NCI-H1694 (cell line): ENCODE results near the gene REG1B.
"Not testable (repeated sequence)": the region's sequence is repeated elsewhere in the genome, so short reads cannot be mapped to it uniquely, and the experiment has no call there.

Source experiments
- DNase-seq: peaks from one replicate; lab custom pipeline; 2025; lab: John Stamatoyannopoulos, UW

REG1B gene

DNA sequence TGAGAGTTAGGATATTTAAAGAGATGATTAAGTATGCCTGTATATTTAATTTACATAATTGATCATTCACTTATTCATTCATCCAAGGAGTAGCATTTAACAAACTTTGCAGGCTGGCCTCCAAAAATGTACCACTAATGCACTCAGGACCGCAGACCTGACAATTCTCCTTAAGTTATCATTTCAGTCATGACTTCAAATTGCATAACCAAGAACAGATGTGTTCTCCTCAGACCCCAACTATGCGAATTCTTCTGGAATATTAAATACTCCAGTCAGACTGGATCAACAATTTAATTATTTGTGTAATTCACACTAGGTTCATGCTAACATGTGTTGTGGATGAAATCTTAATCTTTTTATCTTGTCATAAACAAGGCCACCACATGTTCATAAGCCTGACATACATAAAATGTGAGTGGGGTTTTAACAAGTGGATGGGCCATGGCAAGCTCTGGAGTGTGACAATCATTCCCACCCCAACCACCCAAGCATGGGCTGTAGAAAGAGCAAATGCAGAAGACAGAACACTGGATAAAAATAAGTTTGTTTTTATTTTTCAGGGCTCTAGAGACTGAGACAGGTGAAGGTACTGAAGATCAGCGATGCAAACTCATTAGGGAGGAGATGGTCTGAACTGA is 3.2 kb downstream of the REG1B start:
- DNase-seq: no peak

DNA sequence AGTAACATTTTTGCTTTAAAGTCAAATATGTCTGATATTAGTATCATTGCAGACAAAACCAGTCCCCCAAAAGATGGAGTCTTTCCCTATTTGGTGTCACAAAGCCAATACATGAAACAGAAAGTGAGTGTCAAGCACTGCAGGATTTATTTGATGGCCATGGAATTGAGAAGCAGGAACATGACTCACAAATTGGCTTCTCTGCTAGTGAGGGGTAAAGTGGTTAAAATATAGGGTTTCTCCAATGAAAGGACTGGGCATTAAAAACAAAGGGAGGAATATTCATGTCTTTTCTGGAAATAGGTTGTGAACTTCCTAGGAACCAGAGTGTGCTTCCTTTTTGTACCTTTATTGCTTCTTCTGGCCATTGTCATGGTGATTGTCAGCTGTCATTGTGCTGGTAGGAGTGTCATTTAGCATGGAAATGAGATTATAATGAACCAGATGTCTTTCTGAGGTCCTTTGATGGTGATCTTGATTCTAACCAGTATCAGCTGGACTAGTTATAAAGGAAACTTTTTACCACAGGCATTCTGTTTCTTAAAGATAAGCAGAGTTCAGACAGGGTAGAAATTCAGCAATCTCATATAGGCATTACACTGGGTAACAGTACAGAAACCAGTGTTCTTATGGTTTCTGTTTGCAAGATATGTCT is 4.1 kb downstream of the REG1B start:
- DNase-seq: no peak

DNA sequence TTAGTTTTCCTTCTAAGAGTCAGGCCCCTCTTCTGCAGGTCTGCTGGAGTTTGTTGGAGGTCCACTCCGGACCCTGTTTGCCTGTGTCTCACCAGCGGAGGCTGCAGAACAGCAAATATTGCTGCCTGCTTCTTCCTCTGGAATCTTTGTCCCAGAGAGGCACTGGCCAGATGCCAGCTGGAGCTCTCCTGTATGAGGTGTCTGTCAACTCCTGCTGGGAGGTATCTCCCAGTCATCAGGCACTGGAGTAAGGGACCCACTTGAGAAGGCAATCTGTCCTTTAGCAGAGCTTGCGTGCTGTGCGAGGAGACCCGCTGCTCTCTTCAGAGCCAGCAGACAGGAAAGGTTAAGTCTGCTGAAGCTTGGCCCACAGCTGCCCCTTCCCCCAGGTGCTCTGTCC is 4.8 kb downstream of the REG1B start:
- no peak for DNase-seq

DNA sequence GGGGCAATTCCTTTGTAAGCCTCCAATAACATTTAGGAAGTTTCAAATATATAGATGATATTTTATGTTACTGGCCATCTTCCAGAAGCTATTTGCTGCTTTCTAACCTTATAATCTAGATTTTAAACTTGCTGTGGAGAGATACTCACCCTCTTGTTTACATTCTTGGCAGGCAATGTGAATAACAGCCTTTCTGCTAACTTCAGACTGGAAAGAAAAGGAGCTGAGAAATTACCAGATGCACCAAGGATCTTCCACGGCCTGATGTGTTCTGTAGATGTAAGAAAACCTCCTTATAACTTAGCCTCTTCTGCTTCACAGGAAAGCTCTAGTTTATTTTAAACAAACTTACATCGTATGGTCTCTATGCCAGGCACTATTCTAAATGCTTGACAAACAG is 16.7 kb downstream of the REG1B start:
- no peak for DNase-seq

DNA sequence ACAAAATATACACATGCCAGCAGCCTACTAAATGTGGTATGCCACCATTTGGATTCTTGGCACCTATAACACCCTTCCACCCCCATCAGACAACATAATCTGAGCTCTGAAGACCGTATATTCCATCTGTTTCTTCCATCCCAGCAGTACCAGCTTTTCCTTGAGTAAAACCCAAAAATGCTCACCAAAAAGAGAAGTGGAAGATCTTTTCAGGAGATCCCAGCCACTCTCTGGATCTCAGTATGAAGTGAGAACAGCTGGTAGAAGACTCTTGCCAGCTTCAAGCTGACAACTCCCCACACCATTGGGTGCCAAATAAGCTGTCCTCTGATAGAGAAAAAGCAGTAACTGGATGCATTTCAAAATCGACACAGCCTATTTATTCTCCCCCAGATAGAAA is 22.6 kb downstream of the REG1B start:
- no peak for DNase-seq

DNA sequence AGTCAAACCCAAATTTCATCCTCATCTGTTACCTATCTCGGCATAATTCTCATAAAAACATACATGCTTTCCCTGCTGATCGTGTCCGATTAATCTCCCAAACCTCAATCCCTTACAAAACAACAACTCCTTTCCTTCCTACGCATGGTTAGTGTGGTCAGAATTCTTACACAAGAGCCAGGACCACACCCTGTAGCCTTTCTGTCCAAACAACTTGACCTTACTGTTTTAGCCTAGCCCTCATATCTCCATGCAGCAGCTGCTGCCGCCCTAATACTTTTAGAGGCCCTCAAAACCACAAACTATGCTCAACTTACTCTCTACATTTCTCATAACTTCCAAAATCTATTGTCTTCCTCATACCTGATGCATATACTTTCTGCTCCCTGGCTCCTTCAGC is 33.0 kb downstream of the REG1B start:
- DNase-seq: not testable (repeated sequence)

DNA sequence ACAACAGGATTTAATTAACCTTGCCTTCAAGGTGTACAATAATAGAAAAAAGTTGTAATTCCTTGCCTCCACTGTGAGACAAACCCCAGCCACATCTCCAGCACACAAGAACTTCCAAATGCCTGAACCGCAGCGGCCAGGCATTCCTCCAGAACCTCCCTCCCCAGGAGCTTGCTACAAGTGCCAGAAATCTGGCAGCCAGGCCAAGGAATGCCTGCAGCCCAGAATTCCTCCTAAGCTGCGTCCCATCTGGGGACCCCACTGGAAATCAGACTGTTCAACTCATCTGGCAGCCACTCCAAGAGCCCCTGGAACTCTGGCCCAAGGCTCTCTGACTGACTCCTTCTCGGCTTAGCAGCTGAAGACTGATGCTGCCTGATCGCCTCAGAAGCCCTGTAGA is 34.3 kb downstream of the REG1B start:
- not testable (repeated sequence) for DNase-seq

DNA sequence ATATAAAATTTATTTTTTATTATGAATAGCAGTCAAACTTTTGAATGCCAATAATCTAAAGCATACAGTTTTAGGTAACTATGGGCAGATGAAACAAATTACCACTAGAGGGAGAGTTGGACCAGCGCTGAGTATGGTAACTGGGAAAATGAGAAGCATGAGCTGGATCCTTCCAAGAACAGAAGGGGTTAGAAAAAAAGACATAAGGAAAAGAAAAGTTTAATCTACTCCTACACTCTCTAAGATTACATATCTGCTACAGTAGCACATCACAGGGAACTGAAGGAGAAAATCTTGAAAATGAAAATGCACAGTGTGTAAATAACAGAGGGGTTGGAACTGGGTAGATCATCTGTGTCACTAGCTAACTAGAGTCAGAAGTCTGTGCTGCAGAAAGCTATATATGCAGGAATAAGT is 46.8 kb downstream of the REG1B start:
- DNase-seq: no peak

DNA sequence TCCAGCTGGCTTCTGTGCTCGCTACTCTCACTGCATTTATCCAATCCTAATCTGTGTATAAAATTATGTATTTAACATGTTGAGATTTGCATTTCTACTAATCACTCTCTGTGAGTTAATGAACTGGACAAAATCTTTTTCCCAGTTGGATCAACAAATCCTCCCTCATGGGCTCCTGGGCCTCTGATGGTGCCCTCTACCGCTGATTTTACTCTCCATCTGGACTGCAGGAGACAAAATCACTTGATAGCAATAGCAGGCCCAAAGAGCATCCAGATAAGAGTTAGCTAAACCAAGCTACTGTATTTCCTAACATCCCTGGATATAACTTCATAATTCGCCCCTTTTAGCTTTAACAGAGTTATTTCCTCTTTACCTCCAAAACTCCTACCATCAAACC is 47.8 kb downstream of the REG1B start:
- DNase-seq: no peak
